GM23338 (cell line): ENCODE measurements around the gene TMPRSS6.

Source experiments
- CREB1 ChIP-seq: fragments of 250-450 bp; sonication (Bioruptor Pico); IDR thresholded peaks from 2 replicates; pipeline ENCODE4 v1.5.0; 2020; ENCODE audit warnings: low read depth, mild to moderate bottlenecking, moderate library complexity
- CTCF ChIP-seq, 2 experiments: fragments of 200-600 bp in 1 of 2; sonication (generic) in 1 of 2; conservative IDR thresholded peaks; 2 replicates each; pipeline versions ENCODE4 v1.5.1 to v1.6.1; 2016 to 2017; ENCODE audit warnings: antibody characterized with exemption in 2 of 2, low read depth in 2 of 2, mild to moderate bottlenecking in 2 of 2, moderate library complexity in 1 of 2
- ETS1 ChIP-seq: IDR thresholded peaks from 2 replicates; pipeline ENCODE4 v1.6.1; 2016; ENCODE audit warnings: antibody characterized with exemption
- EZH2 ChIP-seq: fragments of 200-600 bp; sonication (generic); IDR thresholded peaks from one replicate; pipeline ENCODE4 v1.8.0; 2017; ENCODE audit warnings: antibody characterized with exemption, mild to moderate bottlenecking, low read depth; ENCODE audit not compliant: unreplicated experiment
- EZH2phosphoT487 ChIP-seq: fragments of 200-600 bp; sonication (generic); IDR thresholded peaks from one replicate; pipeline ENCODE4 v1.8.1; 2018; ENCODE audit warnings: antibody characterized with exemption; ENCODE audit not compliant: unreplicated experiment
- JUNB ChIP-seq: IDR thresholded peaks from one replicate; pipeline ENCODE4 v1.6.1; 2016; ENCODE audit warnings: antibody characterized with exemption; ENCODE audit not compliant: unreplicated experiment
- POLR2AphosphoS5 ChIP-seq: IDR thresholded peaks from 2 replicates; pipeline ENCODE4 v1.6.1; 2016; ENCODE audit warnings: antibody characterized with exemption, low read depth
- REST ChIP-seq: IDR thresholded peaks from one replicate; pipeline ENCODE4 v1.6.1; 2018; ENCODE audit warnings: antibody characterized with exemption; ENCODE audit not compliant: unreplicated experiment
- STAT1 ChIP-seq: IDR thresholded peaks from one replicate; pipeline ENCODE4 v1.6.1; 2016; ENCODE audit warnings: antibody characterized with exemption; ENCODE audit not compliant: unreplicated experiment
- ZNF331 ChIP-seq: fragments of 250-450 bp; sonication (Bioruptor Pico); IDR thresholded peaks from 2 replicates; pipeline ENCODE4 v1.5.0; 2020; ENCODE audit warnings: low read depth, mild to moderate bottlenecking, moderate library complexity

GRCh38 chr22:37044634-37045625 lies 64.6 kb downstream of the TMPRSS6 start:
- TF ChIP-seq EZH2 (no peak), CTCF (conservative IDR thresholded peaks at IDR 0.05; ENCODE audit: low read depth in 2 of 2) (no peak), REST (no peak), POLR2AphosphoS5 (no peak), ZNF331 (CRISPR knock-in tag) (no peak), EZH2phosphoT487 (no peak), CREB1 (no peak), JUNB (no peak), STAT1 (no peak), ETS1 (no peak)
